ENCODE results near the gene FAM47C.
"Not testable (repeated sequence)": the region's sequence is repeated elsewhere in the genome, so short reads cannot be mapped to it uniquely, and the experiment has no call there.

FAM47C gene

DNA sequence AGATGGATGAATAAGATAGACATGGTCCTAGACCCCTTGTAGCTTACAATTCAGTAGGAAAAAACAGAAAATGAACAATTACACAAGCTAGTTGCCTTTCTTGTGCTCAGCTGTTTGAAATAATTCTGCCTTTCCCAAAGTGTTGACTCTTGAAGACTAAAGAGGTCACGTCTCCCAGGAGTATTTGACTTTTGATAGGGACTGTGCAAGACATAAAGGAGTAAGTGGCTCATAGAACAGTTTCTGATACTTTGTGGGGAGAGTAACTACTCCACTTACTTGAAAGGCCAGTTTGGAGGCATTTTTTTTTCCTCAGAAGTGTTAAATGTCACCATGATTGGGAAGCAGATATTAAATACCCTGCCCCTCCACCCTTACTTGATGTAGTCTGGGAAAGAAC, 21.0 kb upstream of the FAM47C start:
- not testable (repeated sequence) for H3K36me3 ChIP-seq (ENCODE audit: control insufficient read depth in 1 of 2, insufficient read depth in 2 of 2, low read length in 2 of 2); H3K4me1 ChIP-seq (ENCODE audit: control insufficient read depth in 1 of 2, insufficient read depth in 2 of 2, low read length in 2 of 2); H3K9ac ChIP-seq (ENCODE audit: low read depth in 1 of 2, low read length in 2 of 2); H3K27ac ChIP-seq (ENCODE audit: low read depth, low read length); H3K9me3 ChIP-seq (ENCODE audit: control insufficient read depth in 1 of 2, low read length in 2 of 2); H3K27me3 ChIP-seq (ENCODE audit: control insufficient read depth in 1 of 2, insufficient read depth in 2 of 2, low read length in 2 of 2); H3K4me3 ChIP-seq (ENCODE audit: low read depth in 1 of 2, low read length in 2 of 2)

DNA sequence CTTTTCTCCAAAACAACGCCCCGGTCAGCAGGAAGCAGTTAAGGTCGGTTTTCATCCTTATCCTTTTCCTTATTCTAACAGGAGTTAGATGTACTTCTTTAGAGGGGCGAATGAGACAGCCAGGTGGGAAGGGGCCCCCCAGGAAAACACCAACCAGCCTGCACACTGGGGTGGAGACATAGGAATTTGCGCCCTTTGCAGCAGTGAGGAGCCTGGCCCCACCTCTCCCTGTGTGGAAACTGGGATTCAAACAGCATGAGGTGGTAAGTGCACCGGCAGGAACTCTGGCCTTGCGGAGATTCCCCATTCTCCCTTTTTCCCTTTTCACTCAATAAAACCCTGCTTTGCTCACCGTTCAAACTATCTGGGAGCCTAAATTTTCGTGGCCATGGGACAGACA, 8.0 kb upstream of the FAM47C start:
- Histone ChIP-seq H3K9ac (ENCODE audit: low read depth in 1 of 2, low read length in 2 of 2) (no peak overlapping the region), H3K4me3 (ENCODE audit: low read depth in 1 of 2, low read length in 2 of 2) (no peak overlapping the region), H3K36me3 (ENCODE audit: control insufficient read depth in 1 of 2, insufficient read depth in 2 of 2, low read length in 2 of 2) (no peaks in the 10 kb centered on the region), H3K27ac (ENCODE audit: low read depth, low read length) (no peak overlapping the region), H3K27me3 (ENCODE audit: control insufficient read depth in 1 of 2, insufficient read depth in 2 of 2, low read length in 2 of 2) (no peaks in the 10 kb centered on the region), H3K4me1 (ENCODE audit: control insufficient read depth in 1 of 2, insufficient read depth in 2 of 2, low read length in 2 of 2) (no peaks in the 10 kb centered on the region), H3K9me3 (ENCODE audit: control insufficient read depth in 1 of 2, low read length in 2 of 2) (no peaks in the 10 kb centered on the region)

DNA sequence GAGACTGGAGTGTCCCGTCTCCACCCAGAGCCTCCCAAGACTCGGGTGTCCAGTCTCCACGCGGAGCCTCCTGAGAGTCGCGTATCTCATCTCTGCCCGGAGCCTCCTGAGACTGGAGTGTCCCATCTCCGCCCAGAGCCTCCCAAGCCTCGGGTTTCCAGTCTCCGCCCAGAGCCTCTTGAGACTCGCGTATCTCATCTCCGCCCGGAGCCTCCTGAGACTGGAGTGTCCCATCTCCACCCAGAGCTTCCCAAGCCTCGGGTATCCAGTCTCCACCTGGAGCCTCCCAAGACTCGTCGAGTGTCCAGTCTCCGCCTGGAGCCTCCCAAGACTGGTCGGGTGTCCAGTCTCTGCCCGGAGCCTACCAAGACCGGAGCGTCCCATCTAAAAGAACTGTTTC, 2.3 kb downstream of the FAM47C start:
- Histone ChIP-seq H3K9me3 (ENCODE audit: control insufficient read depth in 1 of 2, low read length in 2 of 2) (no peaks in the 10 kb centered on the region), H3K9ac (ENCODE audit: low read depth in 1 of 2, low read length in 2 of 2) (no peak overlapping the region), H3K4me1 (ENCODE audit: control insufficient read depth in 1 of 2, insufficient read depth in 2 of 2, low read length in 2 of 2) (no peaks in the 10 kb centered on the region), H3K27ac (ENCODE audit: low read depth, low read length) (no peak overlapping the region), H3K4me3 (ENCODE audit: low read depth in 1 of 2, low read length in 2 of 2) (no peak overlapping the region), H3K36me3 (ENCODE audit: control insufficient read depth in 1 of 2, insufficient read depth in 2 of 2, low read length in 2 of 2) (no peaks in the 10 kb centered on the region), H3K27me3 (ENCODE audit: control insufficient read depth in 1 of 2, insufficient read depth in 2 of 2, low read length in 2 of 2) (no peaks in the 10 kb centered on the region)

DNA sequence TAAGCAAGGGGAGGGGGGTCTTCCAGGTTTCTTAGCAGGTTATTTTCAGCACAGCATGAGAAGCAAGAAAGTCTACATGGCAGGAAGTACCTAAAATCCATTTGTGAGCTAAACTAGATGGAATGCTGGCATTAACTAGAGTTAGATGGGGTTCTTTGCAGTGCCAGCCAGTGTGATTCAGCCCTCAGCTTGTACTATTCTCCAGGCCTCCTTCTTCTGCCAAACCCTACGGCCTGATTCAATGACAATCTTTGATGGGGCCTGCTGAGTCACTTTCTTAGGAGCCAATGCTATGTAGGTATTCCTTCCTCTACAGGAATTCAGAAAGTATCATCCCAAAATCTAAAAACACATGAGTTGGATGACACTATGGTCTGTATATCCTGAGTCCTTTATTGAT, 26.1 kb downstream of the FAM47C start:
- H3K27me3 ChIP-seq (ENCODE audit: control insufficient read depth in 1 of 2, insufficient read depth in 2 of 2, low read length in 2 of 2); H3K9ac ChIP-seq (ENCODE audit: low read depth in 1 of 2, low read length in 2 of 2); H3K4me3 ChIP-seq (ENCODE audit: low read depth in 1 of 2, low read length in 2 of 2); H3K36me3 ChIP-seq (ENCODE audit: control insufficient read depth in 1 of 2, insufficient read depth in 2 of 2, low read length in 2 of 2); H3K9me3 ChIP-seq (ENCODE audit: control insufficient read depth in 1 of 2, low read length in 2 of 2); H3K4me1 ChIP-seq (ENCODE audit: control insufficient read depth in 1 of 2, insufficient read depth in 2 of 2, low read length in 2 of 2); H3K27ac ChIP-seq (ENCODE audit: low read depth, low read length): not testable (repeated sequence)

DNA sequence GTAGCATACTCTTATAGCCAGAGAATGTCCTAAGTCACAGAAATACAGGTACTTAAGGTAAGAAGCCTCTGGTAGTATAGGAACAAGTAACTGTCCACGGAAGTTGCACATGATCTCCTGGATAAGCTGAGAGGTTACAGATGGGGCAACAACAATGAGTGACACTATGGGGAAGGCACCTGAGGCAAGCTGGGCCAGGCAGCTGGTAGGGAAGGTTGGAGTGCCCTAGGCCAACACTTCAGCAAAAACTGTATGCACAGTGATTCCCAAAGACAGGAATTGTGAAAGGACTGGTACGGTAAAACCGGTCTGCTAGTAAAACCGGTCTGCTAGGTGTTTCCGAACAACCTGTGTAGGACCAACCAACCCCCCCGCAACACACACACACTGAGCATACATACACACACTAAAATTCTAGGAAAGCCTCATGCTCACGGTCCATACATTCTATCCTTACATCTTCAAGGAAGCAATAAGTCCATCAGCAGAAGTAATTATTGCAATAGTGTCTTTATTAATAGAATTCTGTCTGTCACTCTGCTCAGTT, 28.6 kb downstream of the FAM47C start:
- not testable (repeated sequence) for H3K9me3 ChIP-seq (ENCODE audit: control insufficient read depth in 1 of 2, low read length in 2 of 2); H3K4me1 ChIP-seq (ENCODE audit: control insufficient read depth in 1 of 2, insufficient read depth in 2 of 2, low read length in 2 of 2); H3K27ac ChIP-seq (ENCODE audit: low read depth, low read length); H3K4me3 ChIP-seq (ENCODE audit: low read depth in 1 of 2, low read length in 2 of 2); H3K9ac ChIP-seq (ENCODE audit: low read depth in 1 of 2, low read length in 2 of 2); H3K36me3 ChIP-seq (ENCODE audit: control insufficient read depth in 1 of 2, insufficient read depth in 2 of 2, low read length in 2 of 2); H3K27me3 ChIP-seq (ENCODE audit: control insufficient read depth in 1 of 2, insufficient read depth in 2 of 2, low read length in 2 of 2)

DNA sequence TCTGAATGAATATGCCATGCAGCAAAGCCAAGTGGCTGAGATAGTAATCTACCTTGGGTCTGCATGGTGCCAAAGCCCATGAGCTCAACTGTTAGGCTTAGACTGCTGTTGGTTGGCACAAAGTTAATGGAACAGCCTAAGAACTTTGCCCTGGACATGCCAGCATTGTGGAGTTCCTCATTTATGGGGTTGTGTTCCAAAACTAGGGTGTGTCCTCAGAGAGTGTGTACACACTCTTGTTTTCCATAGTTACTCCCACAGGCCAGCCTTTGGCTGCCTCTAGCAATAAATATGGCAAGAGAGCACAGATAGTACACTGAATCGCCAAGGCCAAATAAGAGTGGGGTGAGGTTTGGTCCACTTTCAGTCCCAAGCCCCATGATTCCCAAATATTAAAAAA, 30.6 kb downstream of the FAM47C start:
- not testable (repeated sequence) for H3K27ac ChIP-seq (ENCODE audit: low read depth, low read length); H3K27me3 ChIP-seq (ENCODE audit: control insufficient read depth in 1 of 2, insufficient read depth in 2 of 2, low read length in 2 of 2); H3K4me3 ChIP-seq (ENCODE audit: low read depth in 1 of 2, low read length in 2 of 2); H3K36me3 ChIP-seq (ENCODE audit: control insufficient read depth in 1 of 2, insufficient read depth in 2 of 2, low read length in 2 of 2); H3K9me3 ChIP-seq (ENCODE audit: control insufficient read depth in 1 of 2, low read length in 2 of 2); H3K9ac ChIP-seq (ENCODE audit: low read depth in 1 of 2, low read length in 2 of 2); H3K4me1 ChIP-seq (ENCODE audit: control insufficient read depth in 1 of 2, insufficient read depth in 2 of 2, low read length in 2 of 2)

DNA sequence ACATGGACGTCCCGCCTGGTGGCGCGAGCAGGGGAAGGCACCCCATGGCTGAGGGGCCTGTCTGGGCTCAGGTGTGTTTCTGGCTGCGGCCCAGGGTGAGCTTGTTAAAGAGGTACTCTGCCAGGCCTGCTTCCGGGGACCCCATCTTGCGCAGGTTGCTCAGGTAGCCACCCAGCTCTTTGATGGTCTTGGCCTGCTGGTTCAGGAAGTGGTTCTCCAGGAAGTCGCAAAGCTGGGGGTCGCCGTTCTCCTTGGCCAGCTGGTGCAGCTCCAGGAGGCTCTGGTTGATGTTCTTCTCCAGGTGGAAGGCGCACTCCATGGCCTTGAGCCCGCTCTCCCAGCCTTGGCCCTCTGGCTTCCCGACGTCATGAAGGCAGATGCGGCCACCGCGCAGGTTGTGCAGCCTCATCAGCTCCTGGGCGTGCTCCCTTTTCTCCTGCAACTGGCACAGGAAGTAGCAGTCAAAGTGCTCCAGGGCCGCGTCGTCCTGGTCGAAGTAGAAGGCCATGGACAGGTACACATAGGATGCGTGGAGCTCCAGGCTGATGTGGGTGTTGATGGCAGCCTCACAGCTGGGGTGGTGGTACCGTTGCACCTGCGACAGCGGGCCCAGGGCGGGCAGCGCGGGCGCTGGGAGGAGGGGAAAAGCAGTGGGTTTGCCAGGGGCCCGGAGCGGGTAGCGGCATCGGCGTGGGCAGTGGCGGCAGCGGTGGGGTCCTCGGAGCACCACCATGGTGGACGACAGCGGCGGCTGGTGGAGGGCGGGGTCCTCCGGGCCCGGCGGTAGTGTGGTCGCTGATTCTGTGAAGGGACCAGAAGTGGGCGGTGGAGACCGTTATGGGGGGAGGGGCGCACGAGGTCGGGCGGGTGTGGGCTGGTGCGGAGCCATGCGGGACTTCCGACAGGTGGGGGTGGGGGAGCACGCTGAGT, 35.1 kb downstream of the FAM47C start:
- H3K4me1 ChIP-seq (ENCODE audit: control insufficient read depth in 1 of 2, insufficient read depth in 2 of 2, low read length in 2 of 2); H3K4me3 ChIP-seq (ENCODE audit: low read depth in 1 of 2, low read length in 2 of 2); H3K9me3 ChIP-seq (ENCODE audit: control insufficient read depth in 1 of 2, low read length in 2 of 2); H3K27me3 ChIP-seq (ENCODE audit: control insufficient read depth in 1 of 2, insufficient read depth in 2 of 2, low read length in 2 of 2); H3K36me3 ChIP-seq (ENCODE audit: control insufficient read depth in 1 of 2, insufficient read depth in 2 of 2, low read length in 2 of 2); H3K27ac ChIP-seq (ENCODE audit: low read depth, low read length); H3K9ac ChIP-seq (ENCODE audit: low read depth in 1 of 2, low read length in 2 of 2): not testable (repeated sequence)

DNA sequence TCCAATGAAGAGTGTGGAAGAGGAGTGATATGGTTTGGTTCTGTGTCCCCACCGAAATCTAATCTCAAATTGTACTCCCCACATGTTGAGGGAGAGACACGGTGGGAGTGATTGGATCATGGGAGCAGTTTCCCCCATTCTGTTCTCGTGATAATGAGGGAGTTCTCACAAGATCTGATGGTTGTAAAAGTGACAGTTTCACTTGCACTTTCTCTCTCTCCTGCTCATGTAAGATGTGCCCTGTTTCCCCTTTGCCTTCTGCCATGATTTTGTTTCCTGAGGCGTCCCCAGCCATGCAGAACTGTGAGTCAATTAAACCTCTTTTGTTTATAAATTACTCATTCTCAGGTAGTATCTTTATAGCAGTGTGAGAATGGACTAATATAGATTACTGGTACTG, 39.6 kb downstream of the FAM47C start:
- H3K36me3 ChIP-seq (ENCODE audit: control insufficient read depth in 1 of 2, insufficient read depth in 2 of 2, low read length in 2 of 2): no peaks in the 10 kb centered on the region
- no peaks in the 10 kb centered on the region for H3K9me3 ChIP-seq (ENCODE audit: control insufficient read depth in 1 of 2, low read length in 2 of 2)
- H3K9ac ChIP-seq (ENCODE audit: low read depth in 1 of 2, low read length in 2 of 2): no peak overlapping the region
- no peak overlapping the region for H3K4me3 ChIP-seq (ENCODE audit: low read depth in 1 of 2, low read length in 2 of 2)
- no peak overlapping the region for H3K27ac ChIP-seq (ENCODE audit: low read depth, low read length)
- no peaks in the 10 kb centered on the region for H3K4me1 ChIP-seq (ENCODE audit: control insufficient read depth in 1 of 2, insufficient read depth in 2 of 2, low read length in 2 of 2)
- H3K27me3 ChIP-seq (ENCODE audit: control insufficient read depth in 1 of 2, insufficient read depth in 2 of 2, low read length in 2 of 2): no peaks in the 10 kb centered on the region

DNA sequence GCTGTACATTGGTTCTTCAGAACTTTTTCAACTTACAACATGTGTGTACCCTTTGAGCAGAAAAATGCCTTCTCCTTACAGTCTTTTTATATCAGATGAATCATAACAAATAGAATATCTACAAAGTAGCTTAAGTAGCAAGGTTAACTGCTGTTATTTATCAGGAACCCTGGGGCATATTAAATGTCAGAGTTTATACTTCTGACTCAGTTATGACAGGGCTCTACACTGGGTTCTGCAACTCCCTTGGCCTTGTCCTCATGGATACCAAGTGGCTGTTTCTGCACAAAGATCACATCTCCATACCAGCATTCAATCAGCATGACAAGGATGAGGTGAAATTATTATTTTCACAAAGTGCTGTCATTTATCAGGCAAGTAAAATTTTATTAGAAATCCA, 49.4 kb downstream of the FAM47C start:
- H3K9me3 ChIP-seq (ENCODE audit: control insufficient read depth in 1 of 2, low read length in 2 of 2); H3K36me3 ChIP-seq (ENCODE audit: control insufficient read depth in 1 of 2, insufficient read depth in 2 of 2, low read length in 2 of 2); H3K27me3 ChIP-seq (ENCODE audit: control insufficient read depth in 1 of 2, insufficient read depth in 2 of 2, low read length in 2 of 2); H3K4me1 ChIP-seq (ENCODE audit: control insufficient read depth in 1 of 2, insufficient read depth in 2 of 2, low read length in 2 of 2); H3K4me3 ChIP-seq (ENCODE audit: low read depth in 1 of 2, low read length in 2 of 2); H3K27ac ChIP-seq (ENCODE audit: low read depth, low read length); H3K9ac ChIP-seq (ENCODE audit: low read depth in 1 of 2, low read length in 2 of 2): not testable (repeated sequence)

DNA sequence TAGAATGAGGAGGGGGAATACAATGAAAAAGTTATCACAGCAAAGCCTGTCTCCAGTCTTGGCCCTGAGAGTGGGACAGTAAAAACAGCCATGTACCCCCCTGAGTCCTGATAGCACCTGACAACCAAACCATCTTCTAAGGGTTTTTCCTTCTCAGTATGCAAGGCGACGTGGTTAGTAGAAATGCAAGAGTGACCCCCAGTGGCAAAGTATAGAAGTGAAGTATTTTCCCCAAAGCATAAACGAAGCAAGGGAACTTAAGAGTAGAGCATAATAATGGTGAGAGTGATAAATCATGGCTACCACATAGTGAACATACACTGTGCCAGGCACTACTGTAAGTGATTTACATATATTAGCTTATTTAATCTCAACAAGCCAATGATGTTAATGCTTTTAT, 52.8 kb downstream of the FAM47C start:
- Histone ChIP-seq H3K9ac (ENCODE audit: low read depth in 1 of 2, low read length in 2 of 2) (no peak overlapping the region), H3K4me3 (ENCODE audit: low read depth in 1 of 2, low read length in 2 of 2) (no peak overlapping the region), H3K27me3 (ENCODE audit: control insufficient read depth in 1 of 2, insufficient read depth in 2 of 2, low read length in 2 of 2) (no peaks in the 10 kb centered on the region), H3K27ac (ENCODE audit: low read depth, low read length) (no peak overlapping the region), H3K4me1 (ENCODE audit: control insufficient read depth in 1 of 2, insufficient read depth in 2 of 2, low read length in 2 of 2) (no peaks in the 10 kb centered on the region), H3K36me3 (ENCODE audit: control insufficient read depth in 1 of 2, insufficient read depth in 2 of 2, low read length in 2 of 2) (no peaks in the 10 kb centered on the region), H3K9me3 (ENCODE audit: control insufficient read depth in 1 of 2, low read length in 2 of 2) (no peaks in the 10 kb centered on the region)
